ENCODE measurements around the gene OXSR1.

The OXSR1 gene

GRCh38 chr3:38138349-38139190 is 26.8 kb upstream of the OXSR1 start, which contains the start of gene MYD88:
MYD88 (plus strand) TSS chr3:38138661; CDS start chr3:38138701, 40 bp downstream.
- Histone ChIP-seq H3K4ac (ENCODE audit: low read depth, low read length) (peak within 1 kb of the TSS; percentile 57), H2AFZ (ENCODE audit: insufficient read depth, low read length, poor library complexity) (peak within 1 kb of the TSS; percentile 98), H2BK120ac (ENCODE audit: insufficient read depth, low read length, poor library complexity) (peak within 1 kb of the TSS; percentile 94), H2BK5ac (ENCODE audit: low read depth, low read length, poor library complexity) (peak within 1 kb of the TSS; percentile 77), H3K27ac (ENCODE audit: low read depth, low read length) (peak within 1 kb of the TSS; percentile 86), H3K27me3 (ENCODE audit: insufficient read depth, low read length) (no peaks in the 10 kb centered on the region), H4K91ac (ENCODE audit: low read depth, low read length) (peak within 1 kb of the TSS; percentile 97), H3K79me1 (ENCODE audit: low read length) (peaks cover 25% of the 10 kb centered on the region), H3K36me3 (ENCODE audit: control insufficient read depth in 1 of 2, insufficient read depth in 2 of 2, low read length in 2 of 2) (peaks cover 17 to 22% of the 10 kb centered on the region in 2 experiments), H3K79me2 (ENCODE audit: control insufficient read depth, insufficient read depth, low read length, poor library complexity) (peaks cover 17% of the 10 kb centered on the region), H3K4me2 (ENCODE audit: low read length) (peak within 1 kb of the TSS; percentile 58), H3K18ac (ENCODE audit: low read length) (peak within 1 kb of the TSS; percentile 92), H4K8ac (ENCODE audit: low read depth, low read length) (peak within 1 kb of the TSS; percentile 98), H3K14ac (ENCODE audit: low read length) (peak within 1 kb of the TSS; percentile 96), H2AK5ac (ENCODE audit: low read length) (peak within 1 kb of the TSS; percentile 7), H2BK12ac (ENCODE audit: low read length) (peak within 1 kb of the TSS; percentile 10), H3K9me3 (ENCODE audit: insufficient read depth, low read depth, low read length) (no peaks in the 10 kb centered on the region), H3K9ac (ENCODE audit: low read length) (peak within 1 kb of the TSS; percentile 4), H3K4me1 (ENCODE audit: control insufficient read depth in 1 of 2, insufficient read depth in 2 of 2, low read length in 2 of 2) (peaks cover 28 to 39% of the 10 kb centered on the region in 2 experiments), H3K23ac (ENCODE audit: low read length) (no peak within 1 kb of the TSS), H4K12ac (ENCODE audit: low read depth, low read length) (peak within 1 kb of the TSS; percentile 97), H3K4me3 (ENCODE audit: low read depth, low read length) (peak within 1 kb of the TSS; percentile 71)
- peak; percentile 46 to 71 for DNase-seq
- no CpG with 5 or more reads among the region's 65 CpGs for WGBS (ENCODE audit: extremely low coverage, insufficient coverage, insufficient read length)

- Histone ChIP-seq H2BK5ac (ENCODE audit: low read depth, low read length, poor library complexity) (no peak overlapping the region), H3K4me1 (ENCODE audit: control insufficient read depth in 1 of 2, insufficient read depth in 2 of 2, low read length in 2 of 2) (peaks cover 22 to 33% of the 10 kb centered on the region in 2 experiments), H2BK120ac (ENCODE audit: insufficient read depth, low read length, poor library complexity) (no peak overlapping the region), H4K12ac (ENCODE audit: low read depth, low read length) (no peak overlapping the region), H3K18ac (ENCODE audit: low read length) (peak overlapping the region; percentile 24), H3K4me3 (ENCODE audit: low read depth, low read length) (peak overlapping the region; percentile 71), H3K9ac (ENCODE audit: low read length) (no peak overlapping the region), H4K8ac (ENCODE audit: low read depth, low read length) (peak overlapping the region; percentile 98), H4K91ac (ENCODE audit: low read depth, low read length) (peak overlapping the region; percentile 97), H3K9me3 (ENCODE audit: insufficient read depth, low read depth, low read length) (no peaks in the 10 kb centered on the region), H2BK12ac (ENCODE audit: low read length) (no peak overlapping the region), H3K4ac (ENCODE audit: low read depth, low read length) (peak overlapping the region; percentile 9), H3K27ac (ENCODE audit: low read depth, low read length) (no peak overlapping the region), H2AFZ (ENCODE audit: insufficient read depth, low read length, poor library complexity) (peak overlapping the region; percentile 98), H3K79me2 (ENCODE audit: control insufficient read depth, insufficient read depth, low read length, poor library complexity) (peaks cover 14% of the 10 kb centered on the region), H2AK5ac (ENCODE audit: low read length) (no peak overlapping the region), H3K4me2 (ENCODE audit: low read length) (peak overlapping the region; percentile 58), H3K14ac (ENCODE audit: low read length) (peak overlapping the region; percentile 96), H3K23ac (ENCODE audit: low read length) (no peak overlapping the region), H3K79me1 (ENCODE audit: low read length) (peaks cover 20% of the 10 kb centered on the region), H3K27me3 (ENCODE audit: insufficient read depth, low read length) (no peaks in the 10 kb centered on the region), H3K36me3 (ENCODE audit: control insufficient read depth in 1 of 2, insufficient read depth in 2 of 2, low read length in 2 of 2) (peaks cover 14 to 18% of the 10 kb centered on the region in 2 experiments)
- no peak for DNase-seq
- no CpG with 5 or more reads among the region's 8 CpGs for WGBS (ENCODE audit: extremely low coverage, insufficient coverage, insufficient read length)
These were observed 26.1 kb upstream of the OXSR1 start for GRCh38 chr3:38139191-38139590.

- DNase-seq: no peak
- Histone ChIP-seq H2AK5ac (ENCODE audit: low read length) (peak overlapping the region; percentile 32), H3K9me3 (ENCODE audit: insufficient read depth, low read depth, low read length) (no peaks in the 10 kb centered on the region), H3K14ac (ENCODE audit: low read length) (no peak overlapping the region), H4K8ac (ENCODE audit: low read depth, low read length) (no peak overlapping the region), H3K23ac (ENCODE audit: low read length) (no peak overlapping the region), H3K18ac (ENCODE audit: low read length) (no peak overlapping the region), H3K9ac (ENCODE audit: low read length) (no peak overlapping the region), H4K12ac (ENCODE audit: low read depth, low read length) (no peak overlapping the region), H3K79me1 (ENCODE audit: low read length) (peaks cover 20% of the 10 kb centered on the region), H3K4me2 (ENCODE audit: low read length) (no peak overlapping the region), H3K36me3 (ENCODE audit: control insufficient read depth in 1 of 2, insufficient read depth in 2 of 2, low read length in 2 of 2) (peaks cover 14 to 18% of the 10 kb centered on the region in 2 experiments), H4K91ac (ENCODE audit: low read depth, low read length) (no peak overlapping the region), H2BK5ac (ENCODE audit: low read depth, low read length, poor library complexity) (no peak overlapping the region), H2AFZ (ENCODE audit: insufficient read depth, low read length, poor library complexity) (no peak overlapping the region), H3K79me2 (ENCODE audit: control insufficient read depth, insufficient read depth, low read length, poor library complexity) (peaks cover 14% of the 10 kb centered on the region), H2BK120ac (ENCODE audit: insufficient read depth, low read length, poor library complexity) (no peak overlapping the region), H3K27me3 (ENCODE audit: insufficient read depth, low read length) (no peaks in the 10 kb centered on the region), H3K4ac (ENCODE audit: low read depth, low read length) (no peak overlapping the region), H2BK12ac (ENCODE audit: low read length) (no peak overlapping the region), H3K4me1 (ENCODE audit: control insufficient read depth in 1 of 2, insufficient read depth in 2 of 2, low read length in 2 of 2) (peaks cover 21 to 32% of the 10 kb centered on the region in 2 experiments), H3K27ac (ENCODE audit: low read depth, low read length) (no peak overlapping the region), H3K4me3 (ENCODE audit: low read depth, low read length) (no peak overlapping the region)
- no CpG with 5 or more reads among the region's 7 CpGs for WGBS (ENCODE audit: extremely low coverage, insufficient coverage, insufficient read length)
These were observed 25.7 kb upstream of the OXSR1 start for GRCh38 chr3:38139652-38140051.

- H3K18ac ChIP-seq (ENCODE audit: low read length): no peak overlapping the region
- no peaks in the 10 kb centered on the region for H3K27me3 ChIP-seq (ENCODE audit: insufficient read depth, low read length)
- DNase-seq: no peak
- no peak overlapping the region for H2AK5ac ChIP-seq (ENCODE audit: low read length)
- H3K36me3 ChIP-seq (ENCODE audit: control insufficient read depth in 1 of 2, insufficient read depth in 2 of 2, low read length in 2 of 2): peaks cover 14 to 18% of the 10 kb centered on the region in 2 experiments
- H2AFZ ChIP-seq (ENCODE audit: insufficient read depth, low read length, poor library complexity): no peak overlapping the region
- no peaks in the 10 kb centered on the region for H3K9me3 ChIP-seq (ENCODE audit: insufficient read depth, low read depth, low read length)
- no peak overlapping the region for H2BK120ac ChIP-seq (ENCODE audit: insufficient read depth, low read length, poor library complexity)
- H3K4me3 ChIP-seq (ENCODE audit: low read depth, low read length): no peak overlapping the region
- peaks cover 20% of the 10 kb centered on the region for H3K79me1 ChIP-seq (ENCODE audit: low read length)
- no peak overlapping the region for H3K23ac ChIP-seq (ENCODE audit: low read length)
- no peak overlapping the region for H3K4me2 ChIP-seq (ENCODE audit: low read length)
- no peak overlapping the region for H3K9ac ChIP-seq (ENCODE audit: low read length)
- no peak overlapping the region for H3K14ac ChIP-seq (ENCODE audit: low read length)
- H4K8ac ChIP-seq (ENCODE audit: low read depth, low read length): no peak overlapping the region
- H3K4me1 ChIP-seq (ENCODE audit: control insufficient read depth in 1 of 2, insufficient read depth in 2 of 2, low read length in 2 of 2): peaks cover 21 to 29% of the 10 kb centered on the region in 2 experiments
- H2BK12ac ChIP-seq (ENCODE audit: low read length): no peak overlapping the region
- H4K91ac ChIP-seq (ENCODE audit: low read depth, low read length): no peak overlapping the region
- no peak overlapping the region for H3K27ac ChIP-seq (ENCODE audit: low read depth, low read length)
- no peak overlapping the region for H3K4ac ChIP-seq (ENCODE audit: low read depth, low read length)
- H3K79me2 ChIP-seq (ENCODE audit: control insufficient read depth, insufficient read depth, low read length, poor library complexity): peaks cover 14% of the 10 kb centered on the region
- H4K12ac ChIP-seq (ENCODE audit: low read depth, low read length): no peak overlapping the region
- H2BK5ac ChIP-seq (ENCODE audit: low read depth, low read length, poor library complexity): no peak overlapping the region
- WGBS (ENCODE audit: extremely low coverage, insufficient coverage, insufficient read length): no CpG with 5 or more reads among the region's 13 CpGs
These were observed 24.8 kb upstream of the OXSR1 start for GRCh38 chr3:38140326-38141172.

All from trophoblast cell (in vitro differentiated cells and primary cell).